NCI-H510A (cell line): Measurements from ENCODE around the gene SLC30A5.
"Not testable (repeated sequence)": the region's sequence is repeated elsewhere in the genome, so short reads cannot be mapped to it uniquely, and the experiment has no call there.

ENCODE experiments used
- DNase-seq: peaks from one replicate; lab custom pipeline; 2025; lab: John Stamatoyannopoulos, UW

SLC30A5 gene

GRCh38 chr5:69105996-69106906, 12.4 kb downstream of the SLC30A5 start:
- no peak for DNase-seq

DNA sequence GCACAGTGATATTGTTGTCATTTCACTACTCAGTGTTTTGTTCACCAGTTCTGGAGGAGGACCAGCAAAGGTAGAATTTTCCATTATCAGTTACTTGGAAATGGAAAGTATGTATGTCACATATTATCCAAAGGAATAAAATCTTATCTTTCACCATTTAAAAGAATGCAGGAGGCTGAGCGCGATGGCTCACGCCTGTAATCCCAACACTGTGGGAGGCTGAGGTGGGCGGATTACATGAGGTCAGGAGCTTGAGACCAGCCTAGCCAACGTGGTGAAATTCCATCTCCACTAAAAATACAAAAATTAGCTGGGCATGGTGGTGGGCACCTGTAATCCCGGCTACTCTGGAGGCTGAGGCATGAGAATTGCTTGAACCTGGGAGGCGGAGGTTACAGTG, 14.6 kb downstream of the SLC30A5 start:
- DNase-seq, result not testable (repeated sequence)

- DNase-seq, result no peak
Observed at GRCh38 chr5:69113851-69114250, 20.0 kb downstream of the SLC30A5 start.

DNA sequence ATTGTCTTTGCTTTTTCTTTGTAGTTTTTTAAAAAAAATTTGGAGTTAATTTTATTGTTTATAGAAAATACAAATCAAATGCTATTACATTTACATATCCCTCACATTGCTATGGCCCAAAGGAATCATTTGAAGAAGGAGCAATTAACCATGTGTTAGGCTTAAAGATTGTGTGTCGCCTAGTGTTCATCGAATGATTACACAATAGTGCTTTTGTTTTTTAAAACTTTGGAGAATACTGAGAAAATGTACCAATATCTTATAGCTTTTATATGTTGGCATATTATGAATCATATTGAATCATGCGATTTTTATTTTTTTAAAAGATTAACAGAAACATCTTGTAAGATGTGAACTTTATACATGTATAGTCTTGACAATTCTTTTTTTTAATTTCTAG, 21.7 kb downstream of the SLC30A5 start:
- no peak for DNase-seq

DNA sequence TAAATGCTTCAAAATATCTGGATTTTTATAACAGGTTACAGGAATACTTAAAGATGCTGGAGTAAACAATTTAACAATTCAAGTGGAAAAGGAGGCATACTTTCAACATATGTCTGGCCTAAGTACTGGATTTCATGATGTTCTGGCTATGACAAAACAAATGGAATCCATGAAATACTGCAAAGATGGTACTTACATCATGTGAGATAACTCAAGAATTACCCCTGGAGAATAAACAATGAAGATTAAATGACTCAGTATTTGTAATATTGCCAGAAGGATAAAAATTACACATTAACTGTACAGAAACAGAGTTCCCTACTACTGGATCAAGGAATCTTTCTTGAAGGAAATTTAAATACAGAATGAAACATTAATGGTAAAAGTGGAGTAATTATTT, 35.6 kb downstream of the SLC30A5 start:
- DNase-seq, result no peak

- no peak for DNase-seq
Observed at GRCh38 chr5:69130241-69130640, 36.4 kb downstream of the SLC30A5 start.

GRCh38 chr5:69131304-69131703, 37.5 kb downstream of the SLC30A5 start:
- DNase-seq, result no peak

DNA sequence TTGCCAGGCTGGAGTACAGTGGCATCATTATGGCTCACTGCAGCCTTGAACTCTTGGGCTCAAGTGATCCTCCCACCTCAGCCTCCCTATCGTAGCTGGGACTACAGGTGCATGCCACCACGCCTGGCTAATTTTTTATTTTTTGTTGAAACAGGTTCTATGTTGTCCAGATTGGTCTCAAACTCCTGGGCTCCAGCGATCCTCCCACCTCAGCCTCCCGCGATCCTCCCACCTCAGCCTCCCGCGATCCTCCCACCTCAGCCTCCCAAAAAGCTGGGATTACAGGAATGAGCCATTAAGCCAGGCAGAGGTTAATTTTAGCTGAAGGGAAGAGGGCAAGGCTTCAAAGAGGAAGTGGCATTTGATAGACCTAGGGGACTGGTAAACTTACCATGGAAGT, 40.3 kb downstream of the SLC30A5 start:
- no peak for DNase-seq

- no peak for DNase-seq
Observed at GRCh38 chr5:69136293-69136692, 42.5 kb downstream of the SLC30A5 start.

DNA sequence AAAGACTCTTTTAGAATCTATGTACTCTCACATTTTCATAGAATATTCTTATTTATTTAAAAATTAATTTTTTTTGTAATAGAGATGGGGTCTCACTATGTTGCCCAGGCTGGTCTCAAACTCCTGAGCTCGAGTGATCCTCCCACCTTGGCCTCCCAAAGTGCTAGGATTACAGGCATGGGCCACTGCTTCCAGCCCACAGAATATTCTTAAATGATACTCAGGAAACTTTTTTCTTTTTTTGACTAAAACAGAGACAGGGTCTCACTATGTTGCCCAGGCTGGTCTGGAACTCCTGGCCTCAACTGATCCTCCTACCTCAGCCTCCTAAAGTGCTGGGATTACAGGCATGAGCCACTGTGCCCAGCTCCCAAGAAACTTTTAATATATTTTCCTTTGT, 43.4 kb downstream of the SLC30A5 start:
- DNase-seq, result not testable (repeated sequence)

GRCh38 chr5:69137807-69138206, 44.0 kb downstream of the SLC30A5 start:
- no peak for DNase-seq

DNA sequence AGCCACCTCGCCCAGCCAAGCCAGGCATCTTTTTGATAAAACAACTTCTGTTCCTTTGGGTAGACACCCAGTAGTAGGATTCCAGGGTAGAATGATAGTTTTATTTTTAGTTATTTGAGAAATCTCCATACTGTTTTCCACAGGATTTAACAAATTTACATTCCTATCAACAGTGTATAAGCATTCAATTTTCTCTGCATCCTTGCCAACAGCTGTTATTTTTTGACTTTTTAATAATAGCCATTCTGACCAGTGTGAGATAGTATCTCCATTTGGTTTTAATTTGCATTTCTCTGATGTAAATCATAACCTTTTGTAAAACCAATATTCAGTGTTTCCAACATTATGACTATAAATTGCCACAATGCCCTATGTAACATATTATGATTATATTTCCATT, 45.0 kb downstream of the SLC30A5 start:
- DNase-seq, result no peak

DNA sequence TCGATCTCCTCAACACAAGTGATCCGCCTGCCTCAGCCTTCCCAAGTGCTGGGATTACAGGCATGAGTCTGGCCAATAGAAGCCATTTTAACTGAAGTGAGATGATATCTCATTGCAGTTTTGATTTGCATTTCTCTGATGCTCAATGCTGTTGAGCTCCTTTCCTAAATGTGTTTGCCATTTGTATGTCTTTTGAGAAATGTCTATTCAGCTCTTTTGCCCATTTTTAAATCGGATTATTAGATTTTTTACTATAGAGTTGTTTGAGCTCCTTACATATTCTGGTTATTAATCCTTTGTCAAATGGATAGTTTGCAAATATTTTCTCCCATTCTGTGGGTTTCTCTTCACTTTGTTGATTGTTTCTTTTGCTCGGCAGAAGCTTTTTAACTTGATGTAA, 46.4 kb downstream of the SLC30A5 start:
- DNase-seq, result not testable (repeated sequence)

DNA sequence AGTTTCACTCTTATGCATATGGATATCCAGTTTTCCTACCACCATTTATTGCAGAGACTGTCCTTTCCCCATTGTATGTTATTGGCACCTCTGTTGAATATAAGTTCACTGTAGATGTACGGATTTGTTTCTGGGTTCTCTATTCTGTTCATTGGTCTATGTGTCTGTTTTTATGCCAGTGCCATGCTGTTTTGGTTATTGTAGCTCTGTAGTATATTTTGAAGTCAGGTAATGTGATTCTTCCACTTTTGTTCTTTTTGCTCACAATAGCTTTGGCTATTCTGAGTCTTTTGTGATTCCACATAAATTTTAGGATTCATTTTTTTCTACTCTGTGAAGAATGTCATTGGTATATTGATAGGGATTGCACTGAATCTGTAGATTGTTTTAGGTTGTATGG, 47.0 kb downstream of the SLC30A5 start:
- no peak for DNase-seq

GRCh38 chr5:69148576-69148975, 54.8 kb downstream of the SLC30A5 start:
- DNase-seq, result not testable (repeated sequence)

- no peak for DNase-seq
Observed at GRCh38 chr5:69148981-69149675, 55.3 kb downstream of the SLC30A5 start.

- DNase-seq, result no peak
Observed at GRCh38 chr5:69149676-69150010, 55.8 kb downstream of the SLC30A5 start.

DNA sequence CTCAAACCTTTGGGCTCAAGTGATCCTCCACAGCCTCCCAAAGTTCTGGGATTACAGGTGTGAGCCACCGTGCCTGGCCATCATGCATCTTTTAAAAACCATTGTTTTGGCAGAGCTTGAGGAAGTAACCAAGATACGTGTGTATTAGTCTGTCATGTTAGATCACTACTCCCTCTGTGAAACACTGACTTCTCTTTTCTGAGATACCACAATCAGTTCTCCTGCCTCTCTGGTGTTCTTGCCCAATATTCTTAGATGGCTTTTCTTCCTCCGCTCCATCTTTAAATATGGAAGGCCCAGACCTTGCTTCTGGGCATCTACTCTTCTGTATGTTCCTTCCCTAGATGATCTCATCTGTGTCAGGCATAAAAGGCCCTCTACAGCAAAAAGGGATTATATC, 58.9 kb downstream of the SLC30A5 start:
- no peak for DNase-seq

DNA sequence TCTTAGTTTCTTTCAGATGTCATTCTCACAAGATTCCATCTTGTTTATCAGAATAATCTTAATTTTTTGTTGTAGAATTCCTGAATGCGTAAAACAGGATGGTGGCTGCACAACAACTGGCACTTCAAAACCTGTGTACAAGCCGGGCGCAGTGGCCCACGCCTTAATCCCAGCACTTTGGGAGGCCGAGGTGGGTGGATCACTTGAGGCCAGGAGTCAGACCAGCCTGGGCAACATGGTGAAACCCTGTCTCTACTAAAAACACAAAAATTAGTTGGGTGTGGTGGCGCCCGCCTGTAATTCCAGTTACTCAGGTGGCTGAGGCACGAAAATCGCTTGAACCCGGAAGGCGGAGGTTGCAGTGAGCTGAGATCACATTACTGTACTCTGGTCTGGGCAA, 62.6 kb downstream of the SLC30A5 start:
- no peak for DNase-seq

DNA sequence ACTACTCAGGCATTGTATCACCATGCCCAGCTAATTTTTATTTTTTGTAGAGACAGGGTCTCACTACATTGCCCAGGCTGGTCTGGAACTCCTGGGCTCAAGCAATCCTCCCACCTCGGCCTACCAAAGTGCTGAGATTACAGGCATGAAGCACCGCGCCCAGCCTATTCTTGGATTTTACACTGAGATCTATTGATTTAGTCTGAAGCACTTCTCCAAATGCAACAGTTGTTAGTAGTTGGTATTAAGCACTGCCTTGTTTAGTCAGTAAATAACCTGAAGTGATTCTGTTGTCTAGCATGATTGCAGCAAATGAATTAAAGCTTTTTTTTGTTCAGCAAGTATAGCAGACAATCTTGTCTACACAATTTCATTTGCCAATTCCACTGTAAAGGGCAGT, 64.2 kb downstream of the SLC30A5 start:
- DNase-seq, result no peak

- DNase-seq, result no peak
Observed at GRCh38 chr5:69160651-69161050, 66.8 kb downstream of the SLC30A5 start.

- DNase-seq, result peak; percentile 92
Observed at GRCh38 chr5:69166686-69167492, 73.1 kb downstream of the SLC30A5 start, which contains the start of gene CCNB1. Gene CCNB1, plus strand, starts transcription at chr5:69167150. Its CDS starts 113 bp downstream, at chr5:69167263.

- DNase-seq, result no peak
Observed at GRCh38 chr5:69167493-69167855, 73.7 kb downstream of the SLC30A5 start.
